LNCAP (cell line): Measurements from ENCODE around the gene SYT1.

Experiments used
- CTCF ChIP-seq: fragments of 450-650 bp; IDR thresholded peaks from 2 replicates; pipeline ENCODE4 v1.5.1; 2017; ENCODE audit warnings: mild to moderate bottlenecking

The SYT1 gene

GRCh38 chr12:78878866-78879265, 14.3 kb downstream of the SYT1 start:
- no peak for TF ChIP-seq CTCF

- TF ChIP-seq CTCF, result no peak
Observed at GRCh38 chr12:78880078-78880477, 15.5 kb downstream of the SYT1 start.

- TF ChIP-seq CTCF, result no peak
Observed at GRCh38 chr12:78881685-78882084, 17.1 kb downstream of the SYT1 start.

GRCh38 chr12:78885466-78885865, 20.9 kb downstream of the SYT1 start:
- TF ChIP-seq CTCF, result no peak

- no peak for TF ChIP-seq CTCF
Observed at GRCh38 chr12:78886719-78887407, 22.3 kb downstream of the SYT1 start.

GRCh38 chr12:78887444-78887843, 22.9 kb downstream of the SYT1 start:
- no peak for TF ChIP-seq CTCF

GRCh38 chr12:78888568-78888967, 24.0 kb downstream of the SYT1 start:
- no peak for TF ChIP-seq CTCF
